B cell (primary cell): Measurements from ENCODE around the gene S100G.

Experiments used
- EZH2 ChIP-seq: IDR thresholded peaks from 2 replicates; pipeline ENCODE4 v1.6.1; 2012; ENCODE audit warnings: borderline replicate concordance, low read depth, mild to moderate bottlenecking, moderate library complexity, low read length; ENCODE audit not compliant: insufficient read depth, poor library complexity, severe bottlenecking
- TF ChIP-seq, protein P1 (sequence below): fragments of 200-600 bp; IDR thresholded peaks from one replicate; pipeline ENCODE4 v1.8.0; 2022; ENCODE audit warnings: antibody characterized with exemption, mild to moderate bottlenecking

DNA sequence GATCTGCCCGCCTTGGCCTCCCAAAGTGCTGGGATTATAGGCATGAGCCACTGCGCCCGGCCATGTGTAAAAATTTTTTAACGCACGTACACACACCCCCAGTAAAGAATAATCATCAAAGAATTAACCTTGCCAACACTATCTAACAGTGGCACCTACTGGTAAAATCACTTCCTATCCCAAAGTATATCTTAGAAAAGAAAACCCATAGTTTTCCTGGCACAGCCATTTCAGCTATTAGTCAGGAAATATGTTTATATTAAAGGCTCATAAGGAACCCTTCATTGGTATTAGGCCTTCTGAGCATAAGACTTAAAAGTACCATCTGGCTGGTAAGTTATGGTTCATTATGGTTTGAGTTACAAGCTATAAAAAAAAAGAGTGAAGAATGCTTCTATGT, 14.1 kb downstream of the S100G start:
- TF ChIP-seq, protein P1, sequence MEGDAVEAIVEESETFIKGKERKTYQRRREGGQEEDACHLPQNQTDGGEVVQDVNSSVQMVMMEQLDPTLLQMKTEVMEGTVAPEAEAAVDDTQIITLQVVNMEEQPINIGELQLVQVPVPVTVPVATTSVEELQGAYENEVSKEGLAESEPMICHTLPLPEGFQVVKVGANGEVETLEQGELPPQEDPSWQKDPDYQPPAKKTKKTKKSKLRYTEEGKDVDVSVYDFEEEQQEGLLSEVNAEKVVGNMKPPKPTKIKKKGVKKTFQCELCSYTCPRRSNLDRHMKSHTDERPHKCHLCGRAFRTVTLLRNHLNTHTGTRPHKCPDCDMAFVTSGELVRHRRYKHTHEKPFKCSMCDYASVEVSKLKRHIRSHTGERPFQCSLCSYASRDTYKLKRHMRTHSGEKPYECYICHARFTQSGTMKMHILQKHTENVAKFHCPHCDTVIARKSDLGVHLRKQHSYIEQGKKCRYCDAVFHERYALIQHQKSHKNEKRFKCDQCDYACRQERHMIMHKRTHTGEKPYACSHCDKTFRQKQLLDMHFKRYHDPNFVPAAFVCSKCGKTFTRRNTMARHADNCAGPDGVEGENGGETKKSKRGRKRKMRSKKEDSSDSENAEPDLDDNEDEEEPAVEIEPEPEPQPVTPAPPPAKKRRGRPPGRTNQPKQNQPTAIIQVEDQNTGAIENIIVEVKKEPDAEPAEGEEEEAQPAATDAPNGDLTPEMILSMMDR: no peak
- TF ChIP-seq EZH2: no peak
